Activated CD4-positive, alpha-beta T cell treated with anti-CD3 and anti-CD28 coated beads for 36 hours (primary cell): ENCODE measurements around the gene ANKRD44. TPM values are rescaled to one million over a fixed set of nuclear protein-coding genes. Genes with fewer than 3 reads are reported as not detected.
"Not testable (repeated sequence)": the region's sequence is repeated elsewhere in the genome, so short reads cannot be mapped to it uniquely, and the experiment has no call there.

Experiments used
- ATAC-seq: fragments of 200-7000 bp; cut with Tn5 transposase; one replicate; pipeline ENCODE4 v1.10.0; 2021; ENCODE audit warnings: mild to moderate bottlenecking, moderate library complexity
- CTCF ChIA-PET: fragments of 350-600 bp; sonication (Branson Sonifier 250); formaldehyde crosslinking; loops from one replicate; lab custom pipeline; 2021; ENCODE audit warnings: antibody characterized with exemption; lab: Charles Lee
- POLR2A ChIA-PET: fragments of 350-600 bp; sonication (Branson Sonifier 250); formaldehyde crosslinking; loops from one replicate; lab custom pipeline; 2021; ENCODE audit warnings: antibody characterized with exemption, inconsistent platforms; lab: Charles Lee
- DNase-seq: peaks from one replicate; pipeline ENCODE4 v3.0.0-alpha.2; 2020
- H3K27ac Mint-ChIP-seq: one replicate; pipeline ENCODE4 v1.8.0; 2021; ENCODE audit warnings: mixed read lengths
- H3K27me3 Mint-ChIP-seq: one replicate; pipeline ENCODE4 v1.8.0; 2021; ENCODE audit warnings: mixed read lengths
- H3K36me3 Mint-ChIP-seq: one replicate; pipeline ENCODE4 v1.8.0; 2021; ENCODE audit warnings: low read depth, mixed read lengths
- H3K4me1 Mint-ChIP-seq: one replicate; pipeline ENCODE4 v1.8.0; 2021; ENCODE audit warnings: mixed read lengths
- H3K4me3 Mint-ChIP-seq: one replicate; pipeline ENCODE4 v1.8.0; 2021; ENCODE audit warnings: mild to moderate bottlenecking, moderate library complexity, mixed read lengths
- H3K9me3 Mint-ChIP-seq: one replicate; pipeline ENCODE4 v1.8.0; 2021; ENCODE audit warnings: low read depth, mixed read lengths
- intact Hi-C, 2 experiments: fragments of 100-400 bp; cut with DNase I in 1 of 2; cut with micrococcal nuclease in 1 of 2; formaldehyde crosslinking; loops; one replicate each; pipeline versions ENCODE4 v1.14.2 to v1.15.1; 2022 to 2024; cut with DNase I, micrococcal nuclease
- total RNA-seq, 2 experiments: library from RNA; stranded (reverse); gene quantifications; one replicate each; pipeline ENCODE4 v1.2.3, GENCODE V29; 2021

The ANKRD44 gene
- total RNA-seq, 2 experiments from 2014 or later, result 122 to 181 TPM

DNA sequence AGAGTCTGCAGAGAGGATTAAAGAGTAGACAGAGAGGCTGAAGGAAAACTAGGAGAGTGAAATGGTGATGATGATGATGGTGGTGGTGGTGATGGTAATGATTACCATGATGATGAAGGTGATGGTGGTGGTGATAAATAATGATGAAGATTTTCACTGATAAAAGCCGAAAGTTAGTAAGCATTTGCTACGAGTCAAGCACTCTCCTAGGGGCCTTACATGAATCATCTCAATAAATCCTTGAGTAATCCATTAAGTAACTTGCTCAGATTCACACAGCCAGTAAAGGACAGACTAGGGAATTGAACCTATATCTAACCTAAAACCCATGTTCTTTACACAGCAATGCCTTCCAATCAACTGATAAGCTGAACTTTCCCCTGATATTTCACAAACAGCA lies 277.4 kb downstream of the ANKRD44 start:
- peak overlapping the region; percentile 52 for H3K27ac Mint-ChIP-seq
- ATAC-seq (peak; percentile 47), DNase-seq (no peak)
- POLR2A ChIA-PET, result no interaction called here
- CTCF ChIA-PET, result interaction anchor here (0.9 kb wide), 1 partner anchor 12 kb away, joined by 3 read pairs; no protein-coding TSS in a partner anchor
- peaks cover 61% of the 10 kb centered on the region for H3K36me3 Mint-ChIP-seq
- intact Hi-C loops, result no loop called here
- H3K27me3 Mint-ChIP-seq, result no peaks in the 10 kb centered on the region
- H3K4me3 Mint-ChIP-seq, result no peak overlapping the region
- H3K4me1 Mint-ChIP-seq, result peaks cover 40% of the 10 kb centered on the region
- peaks cover 3% of the 10 kb centered on the region for H3K9me3 Mint-ChIP-seq

DNA sequence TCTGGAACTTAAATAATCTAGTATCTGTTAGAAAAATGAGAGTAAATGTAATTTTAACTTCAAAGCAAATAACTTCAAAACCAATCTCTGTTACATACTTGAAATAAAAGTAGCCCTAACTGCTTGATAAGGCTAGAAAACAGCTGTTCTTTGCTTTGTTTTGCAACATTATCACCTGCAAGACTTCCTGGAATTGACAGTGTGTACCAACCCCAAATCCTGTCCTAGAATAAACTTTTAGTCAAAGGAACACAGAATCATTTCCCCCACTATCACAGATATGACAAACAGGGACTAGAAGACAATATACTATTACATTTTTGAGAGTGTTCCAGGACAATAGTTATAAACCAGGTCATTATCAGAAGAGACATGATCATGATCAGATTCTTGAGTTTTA lies 278.8 kb downstream of the ANKRD44 start:
- H3K4me1 Mint-ChIP-seq, result peaks cover 34% of the 10 kb centered on the region
- H3K9me3 Mint-ChIP-seq, result peaks cover 3% of the 10 kb centered on the region
- ATAC-seq (no peak), DNase-seq (no peak)
- no peaks in the 10 kb centered on the region for H3K27me3 Mint-ChIP-seq
- CTCF ChIA-PET, result interaction anchor here (0.6 to 0.9 kb wide), 2 partner anchors 194 to 249 kb away, joined by 3 read pairs; no protein-coding TSS in a partner anchor
- no peak overlapping the region for H3K4me3 Mint-ChIP-seq
- POLR2A ChIA-PET, result no interaction called here
- intact Hi-C loops, result no loop called here
- peaks cover 57% of the 10 kb centered on the region for H3K36me3 Mint-ChIP-seq
- peak overlapping the region; percentile 67 for H3K27ac Mint-ChIP-seq

DNA sequence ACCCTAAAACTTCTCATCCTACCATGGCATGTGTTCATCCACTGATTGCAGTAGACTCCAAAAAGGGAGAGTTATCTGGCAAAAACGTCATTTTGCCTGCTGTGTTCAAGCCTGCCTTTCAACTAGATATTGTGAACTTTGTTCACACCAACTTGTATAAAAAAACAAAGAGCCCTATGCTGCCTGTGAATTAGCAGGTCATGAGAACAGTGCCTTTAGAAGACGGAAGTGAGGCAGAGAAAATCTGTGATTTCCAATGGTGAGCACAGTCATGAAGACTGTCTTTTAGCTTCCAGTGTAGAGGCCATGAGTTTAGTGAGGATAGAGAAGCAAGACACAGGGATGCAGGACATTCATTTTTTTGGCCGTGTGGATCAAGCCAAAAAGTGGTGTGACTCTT lies 280.5 kb downstream of the ANKRD44 start:
- peaks cover 28% of the 10 kb centered on the region for H3K4me1 Mint-ChIP-seq
- H3K27ac Mint-ChIP-seq, result peak overlapping the region; percentile 11
- H3K4me3 Mint-ChIP-seq, result no peak overlapping the region
- ChIA-PET POLR2A (no interaction called here), CTCF (no interaction called here)
- no peak for ATAC-seq
- H3K36me3 Mint-ChIP-seq, result peaks cover 60% of the 10 kb centered on the region
- no peak for DNase-seq
- H3K9me3 Mint-ChIP-seq, result peaks cover 3% of the 10 kb centered on the region
- no peaks in the 10 kb centered on the region for H3K27me3 Mint-ChIP-seq
- intact Hi-C loops, result no loop called here

DNA sequence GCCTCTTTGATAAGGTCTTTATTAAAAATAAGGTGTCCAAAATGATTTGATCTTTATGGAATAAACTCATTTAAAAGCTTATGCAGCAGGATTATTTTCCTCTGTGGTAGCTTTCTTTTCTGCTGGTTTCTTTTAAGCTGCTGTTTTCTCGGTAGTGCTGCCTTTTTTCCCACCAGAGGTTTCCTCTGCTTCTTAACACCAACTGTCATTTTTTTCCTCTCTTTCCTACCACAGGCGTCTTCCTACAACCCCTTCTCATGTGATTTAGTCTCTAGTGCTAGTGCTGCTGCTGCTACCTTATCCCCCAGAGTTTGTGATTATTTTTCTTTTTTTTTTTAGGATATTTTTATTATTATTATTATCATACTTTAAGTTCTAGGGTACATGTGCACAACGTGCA lies 281.9 kb downstream of the ANKRD44 start:
- intact Hi-C loops, result no loop called here
- Mint-ChIP-seq H3K27me3 (no peaks in the 10 kb centered on the region), H3K9me3 (peaks cover 3% of the 10 kb centered on the region), H3K4me1 (peaks cover 17% of the 10 kb centered on the region), H3K4me3 (no peak overlapping the region), H3K36me3 (peaks cover 63% of the 10 kb centered on the region), H3K27ac (peak overlapping the region; percentile 64)
- ATAC-seq (no peak), DNase-seq (no peak)
- ChIA-PET POLR2A (interaction anchor here (0.6 kb wide), 3 partner anchors 13 to 839 kb away, joined by 3 to 4 read pairs (median 3); no protein-coding TSS in a partner anchor), CTCF (interaction anchor here (0.8 to 1.7 kb wide), 6 partner anchors 9 to 293 kb away, joined by 3 to 10 read pairs (median 4); no protein-coding TSS in a partner anchor)

DNA sequence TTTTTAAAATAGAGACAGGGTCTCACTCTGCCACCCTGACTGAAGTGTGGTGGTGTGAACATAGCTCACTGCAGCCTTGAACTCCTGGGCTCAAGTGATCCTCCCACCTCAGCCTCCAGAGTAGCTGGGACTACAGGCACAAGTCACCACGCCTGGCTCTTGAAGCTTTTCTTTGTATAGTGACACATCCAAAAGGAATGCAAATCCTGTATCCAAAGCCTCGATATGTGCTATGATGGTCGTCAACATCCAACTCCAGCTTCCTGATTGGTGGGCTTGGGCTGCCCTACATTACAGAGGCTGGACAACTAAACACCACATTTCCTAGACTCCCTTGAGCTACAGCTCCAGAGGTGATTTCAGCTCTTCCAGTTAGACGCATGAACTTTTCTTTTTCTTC lies 282.4 kb downstream of the ANKRD44 start:
- Mint-ChIP-seq H3K4me3 (no peak overlapping the region), H3K4me1 (peaks cover 13% of the 10 kb centered on the region), H3K9me3 (peaks cover 3% of the 10 kb centered on the region), H3K36me3 (peaks cover 63% of the 10 kb centered on the region), H3K27me3 (no peaks in the 10 kb centered on the region), H3K27ac (peak overlapping the region; percentile 64)
- DNase-seq (no peak), ATAC-seq (no peak)
- intact Hi-C loops, result no loop called here
- ChIA-PET CTCF (interaction anchor here (0.6 to 1.7 kb wide), 5 partner anchors 9 to 211 kb away, joined by 3 to 10 read pairs (median 4); no protein-coding TSS in a partner anchor), POLR2A (interaction anchor here (0.6 kb wide), 3 partner anchors 13 to 838 kb away, joined by 3 to 4 read pairs (median 3); no protein-coding TSS in a partner anchor)

DNA sequence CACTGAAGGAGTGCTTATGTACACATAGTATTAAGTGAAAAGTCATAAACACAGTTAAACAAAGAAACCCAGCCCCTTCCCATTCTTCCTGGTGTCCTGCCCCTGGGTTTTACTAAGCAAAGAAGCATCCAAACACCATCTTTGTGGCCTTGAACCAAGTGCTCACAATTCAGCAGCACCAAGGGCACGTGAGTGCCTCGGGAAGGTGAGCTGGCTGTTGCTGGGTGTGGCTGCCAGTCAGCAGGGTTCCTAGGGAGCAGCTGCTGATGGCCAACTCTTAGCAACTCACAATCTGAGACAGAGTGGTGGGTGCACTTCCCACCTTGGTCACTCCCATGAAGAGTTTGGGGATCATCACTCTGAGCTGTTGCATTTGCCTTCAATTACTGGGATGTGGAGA lies 286.4 kb downstream of the ANKRD44 start:
- intact Hi-C loops, result no loop called here
- Mint-ChIP-seq H3K36me3 (peaks cover 64% of the 10 kb centered on the region), H3K27me3 (no peaks in the 10 kb centered on the region), H3K27ac (peak overlapping the region; percentile 39), H3K4me3 (no peak overlapping the region), H3K9me3 (peaks cover 2% of the 10 kb centered on the region), H3K4me1 (peaks cover 2% of the 10 kb centered on the region)
- DNase-seq (no peak), ATAC-seq (no peak)
- POLR2A ChIA-PET, result no interaction called here
- CTCF ChIA-PET, result interaction anchor here (1.0 kb wide), 1 partner anchor 13 kb away, joined by 3 read pairs; no protein-coding TSS in a partner anchor

DNA sequence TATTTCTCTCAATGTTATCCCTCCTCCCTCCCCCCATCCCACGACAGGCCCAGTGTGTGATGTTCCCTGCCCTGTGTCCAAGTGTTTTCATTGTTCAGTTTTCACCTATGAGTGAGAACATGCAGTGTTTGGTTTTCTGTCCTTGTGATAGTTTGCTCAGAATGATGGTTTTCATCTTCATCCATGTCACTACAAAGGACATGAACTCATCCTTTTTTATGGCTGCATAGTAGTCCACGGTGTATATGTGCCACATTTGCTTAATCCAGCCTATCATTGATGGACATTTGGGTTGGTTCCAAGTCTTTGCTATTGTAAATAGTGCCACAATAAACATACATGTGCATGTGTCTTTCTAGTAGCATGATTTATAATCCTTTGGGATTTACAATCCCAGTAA lies 289.7 kb downstream of the ANKRD44 start:
- H3K9me3 Mint-ChIP-seq, H3K4me1 Mint-ChIP-seq, ATAC-seq, H3K27ac Mint-ChIP-seq, H3K4me3 Mint-ChIP-seq, POLR2A ChIA-PET, DNase-seq, intact Hi-C loops, H3K27me3 Mint-ChIP-seq: not testable (repeated sequence)
- H3K36me3 Mint-ChIP-seq, result peaks cover 53% of the 10 kb centered on the region
- CTCF ChIA-PET, result interaction anchor here (1.7 kb wide), 1 partner anchor 15 kb away, joined by 4 read pairs; no protein-coding TSS in a partner anchor

DNA sequence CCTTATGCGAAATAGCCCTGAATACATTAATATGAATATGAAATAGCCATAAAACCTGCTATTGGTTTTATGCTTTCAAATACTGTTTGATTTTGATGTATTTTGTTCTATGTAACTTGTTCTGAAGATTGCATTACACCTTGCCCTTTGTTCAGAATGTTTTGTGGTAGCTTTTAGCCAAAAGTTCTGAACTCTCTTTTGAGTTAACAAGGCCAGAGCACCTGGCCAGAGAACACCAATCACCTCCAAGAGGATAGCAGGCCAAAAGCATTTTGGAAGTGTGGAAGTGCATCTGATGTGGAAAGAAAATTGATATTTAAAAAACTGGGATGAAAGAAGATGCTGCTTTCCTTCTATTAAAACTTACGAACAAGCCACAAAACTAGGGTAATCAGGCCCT lies 297.5 kb downstream of the ANKRD44 start:
- H3K27ac Mint-ChIP-seq, result peak overlapping the region; percentile 63
- ChIA-PET CTCF (interaction anchor here (1.0 to 2.5 kb wide), 3 partner anchors 15 to 262 kb away, joined by 3 to 10 read pairs (median 6); no protein-coding TSS in a partner anchor), POLR2A (no interaction called here)
- no peaks in the 10 kb centered on the region for H3K4me1 Mint-ChIP-seq
- DNase-seq (no peak), ATAC-seq (no peak)
- no peak overlapping the region for H3K4me3 Mint-ChIP-seq
- no peaks in the 10 kb centered on the region for H3K27me3 Mint-ChIP-seq
- peaks cover 26% of the 10 kb centered on the region for H3K36me3 Mint-ChIP-seq
- intact Hi-C loops, result loop anchor here (2.0 to 10.0 kb wide), 3 partner anchors 366 to 772 kb away; partner anchors contain the start of gene BOLL (in 1 of the 2)
- no peaks in the 10 kb centered on the region for H3K9me3 Mint-ChIP-seq

DNA sequence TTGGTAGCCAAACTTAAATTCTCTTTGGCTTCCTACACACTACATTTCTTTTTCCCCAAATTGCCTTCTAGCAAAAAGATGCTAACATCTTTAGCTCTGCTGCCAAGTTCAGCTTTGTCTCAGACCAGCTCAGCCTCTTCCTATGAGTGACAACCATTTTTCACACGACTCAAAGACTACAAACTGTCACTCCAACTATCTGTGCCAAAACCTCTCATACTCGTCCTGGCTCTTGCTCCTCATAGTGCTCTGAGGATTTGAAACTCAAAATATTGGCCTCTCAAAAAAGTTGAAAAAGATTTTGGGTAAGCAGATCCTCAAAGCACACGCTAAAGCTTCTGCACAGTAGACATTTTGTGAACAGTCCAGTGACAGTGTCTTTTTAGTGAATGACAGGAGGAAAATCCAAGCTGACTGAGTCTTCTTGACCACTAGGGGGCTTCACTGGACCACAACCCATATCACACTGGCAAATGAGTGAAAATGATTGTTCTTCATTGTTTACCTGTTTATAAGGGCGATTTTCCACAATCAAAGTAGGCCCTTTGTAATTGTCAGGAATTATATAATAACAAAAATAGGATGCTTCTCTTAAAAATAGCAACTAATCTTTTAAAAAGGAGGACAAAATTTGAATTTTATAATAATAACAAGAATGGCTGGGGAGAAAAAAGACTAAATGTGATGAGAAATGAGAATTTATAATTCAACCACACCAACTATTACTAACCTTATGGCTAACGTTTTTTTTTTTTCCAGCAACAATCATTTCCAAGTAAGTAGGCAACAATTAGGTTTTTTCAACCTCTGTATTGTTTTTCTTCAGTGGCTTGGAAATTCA lies 298.6 kb downstream of the ANKRD44 start:
- ChIA-PET POLR2A (no interaction called here), CTCF (interaction anchor here (0.6 to 3.3 kb wide), 20 partner anchors 11 to 374 kb away, joined by 3 to 16 read pairs (median 3); no protein-coding TSS in a partner anchor)
- Mint-ChIP-seq H3K4me1 (no peaks in the 10 kb centered on the region), H3K27me3 (no peaks in the 10 kb centered on the region), H3K9me3 (no peaks in the 10 kb centered on the region), H3K36me3 (peaks cover 28% of the 10 kb centered on the region), H3K27ac (peak overlapping the region; percentile 80), H3K4me3 (no peak overlapping the region)
- intact Hi-C loops, result loop anchor here (1.0 to 10.0 kb wide), 4 partner anchors 366 to 773 kb away; partner anchors contain the start of gene BOLL (in 1 of the 2)
- peak; percentile 36 for DNase-seq
- ATAC-seq, result peak; percentile 74

DNA sequence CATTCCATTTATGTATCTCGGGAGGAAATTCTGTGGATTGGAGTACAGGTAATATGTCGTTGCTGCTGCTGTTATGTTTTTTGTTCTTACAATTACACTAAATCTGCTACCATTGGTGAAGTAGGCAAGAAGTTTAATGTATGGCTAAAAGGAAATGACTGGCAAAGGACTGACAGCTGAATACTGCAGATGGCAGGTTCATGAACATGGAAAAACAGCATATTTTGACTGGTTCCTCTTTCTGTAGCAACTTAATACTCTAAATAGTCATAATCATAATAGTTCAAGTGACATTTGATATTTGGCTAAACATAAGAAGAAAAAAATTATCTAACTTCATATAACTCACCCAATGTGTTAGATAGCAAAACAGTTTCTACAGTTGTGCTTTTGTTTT lies 299.6 kb downstream of the ANKRD44 start:
- ChIA-PET POLR2A (no interaction called here), CTCF (interaction anchor here (0.8 to 3.3 kb wide), 15 partner anchors 9 to 375 kb away, joined by 3 to 16 read pairs (median 4); no protein-coding TSS in a partner anchor)
- no peak overlapping the region for H3K4me3 Mint-ChIP-seq
- H3K4me1 Mint-ChIP-seq, result no peaks in the 10 kb centered on the region
- DNase-seq (no peak), ATAC-seq (no peak)
- intact Hi-C loops, result loop anchor here (5.0 to 10.0 kb wide), 2 partner anchors 381 to 774 kb away; partner anchors contain the start of gene BOLL (in 1 of the 2)
- no peaks in the 10 kb centered on the region for H3K9me3 Mint-ChIP-seq
- no peaks in the 10 kb centered on the region for H3K27me3 Mint-ChIP-seq
- peak overlapping the region; percentile 32 for H3K27ac Mint-ChIP-seq
- peaks cover 36% of the 10 kb centered on the region for H3K36me3 Mint-ChIP-seq
